ENCODE measurements around the gene KCTD11. TPM values are rescaled to one million over a fixed set of nuclear protein-coding genes. Genes with fewer than 3 reads are reported as not detected.

The KCTD11 gene
- total and polyA plus RNA-seq, 2 donors (not counting 1 experiment from before 2014, with no cell fraction given): 4.3 to 13.4 TPM

DNA sequence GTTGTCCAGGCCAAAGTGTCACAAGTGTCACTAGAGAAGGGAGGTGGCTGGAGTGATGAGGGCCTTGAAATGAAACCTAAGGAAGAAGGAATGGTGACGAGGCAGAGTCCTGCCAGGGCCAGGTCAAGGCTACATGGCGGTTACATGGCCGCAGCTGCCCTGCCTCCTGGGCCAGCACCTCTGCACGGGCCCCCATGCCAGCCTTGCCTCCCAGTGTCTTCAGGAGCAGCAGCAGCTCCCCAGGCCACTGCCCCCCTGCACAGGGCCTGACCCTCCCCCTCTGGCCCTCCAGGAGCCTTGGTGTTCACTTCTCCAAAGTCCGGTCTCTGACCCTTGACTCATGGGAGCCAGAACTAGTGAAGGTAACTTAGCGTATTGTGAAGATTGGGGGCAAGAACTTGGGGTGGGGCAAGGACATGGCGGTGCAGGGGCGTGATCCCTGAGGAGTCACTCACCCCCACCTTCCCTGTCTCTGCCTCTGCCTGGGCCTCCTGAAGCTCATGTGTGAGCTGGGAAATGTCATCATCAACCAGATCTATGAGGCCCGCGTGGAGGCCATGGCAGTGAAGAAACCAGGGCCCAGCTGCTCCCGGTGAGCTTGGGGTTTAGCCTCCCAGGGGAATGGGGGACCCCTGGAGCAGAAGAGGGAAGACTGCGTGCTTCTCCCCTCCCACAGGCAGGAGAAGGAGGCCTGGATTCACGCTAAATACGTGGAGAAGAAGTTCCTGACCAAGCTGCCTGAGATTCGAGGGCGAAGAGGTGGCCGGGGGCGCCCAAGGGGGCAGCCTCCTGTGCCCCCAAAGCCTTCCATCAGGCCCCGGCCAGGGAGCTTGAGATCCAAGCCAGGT is 4.1 kb upstream of the KCTD11 start:
- H3K27ac ChIP-seq (ENCODE audit: low read length in 2 of 2): no peak overlapping the region

More for the DNA sequence above, 4.1 kb upstream of the KCTD11 start:
- DNase-seq (peak; percentile 13), ATAC-seq (ENCODE audit: low read depth) (no peak)
- no peaks in the 10 kb centered on the region for H3K27me3 Mint-ChIP-seq
- Histone ChIP-seq H3K4me3 (ENCODE audit: control extremely low read depth in 1 of 5, extremely low read depth in 1 of 5, insufficient read depth in 1 of 5, low read depth in 2 of 5, low read length in 4 of 5) (no peak overlapping the region), H3K9ac (ENCODE audit: low read length) (no peak overlapping the region), H3K27me3 (replicated peaks in 1 of 4; ENCODE audit: control extremely low read depth in 1 of 4, control insufficient read depth in 3 of 4, insufficient read depth in 4 of 4, low read length in 3 of 4) (no peaks in the 10 kb centered on the region), H3K36me3 (replicated peaks in 1 of 2; ENCODE audit: control extremely low read depth in 1 of 2, control insufficient read depth in 1 of 2, extremely low read depth in 1 of 2, insufficient read depth in 2 of 2, low read length in 1 of 2) (peaks cover 8 to 61% of the 10 kb centered on the region in 2 experiments), H4K20me1 (ENCODE audit: control insufficient read depth, insufficient read depth, low read length, poor library complexity, severe bottlenecking) (peaks cover 39% of the 10 kb centered on the region), H3K4me2 (replicated peaks; ENCODE audit: low read depth, low read length, poor library complexity, severe bottlenecking) (no peak overlapping the region), H3K79me2 (ENCODE audit: control insufficient read depth, insufficient read depth, low read length) (peaks cover 24% of the 10 kb centered on the region), H3K9me3 (ENCODE audit: control extremely low read depth in 1 of 3, control insufficient read depth in 2 of 3, insufficient read depth in 1 of 3, low read length in 2 of 3) (no peaks in the 10 kb centered on the region), H3K4me1 (ENCODE audit: control insufficient read depth in 2 of 2, insufficient read depth in 2 of 2, low read length in 2 of 2) (peaks cover 10 to 19% of the 10 kb centered on the region in 2 donors), H2AFZ (ENCODE audit: insufficient read depth, low read depth, low read length, poor library complexity, severe bottlenecking) (no peak overlapping the region)
- WGBS (ENCODE audit: insufficient coverage): 93% methylated on average over 16 of the region's 19 CpGs
- no peak overlapping the region for H3K4me3 Mint-ChIP-seq
- peaks cover 21% of the 10 kb centered on the region for H3K4me1 Mint-ChIP-seq
- ChIA-PET POLR2A (interaction anchor here (0.5 to 1.3 kb wide), 4 partner anchors 11 to 178 kb away, joined by 3 to 6 read pairs (median 4); partner anchors contain the start of gene ACAP1), CTCF (interaction anchor here (1.1 to 4.6 kb wide), 7 partner anchors 11 to 302 kb away, joined by 3 to 42 read pairs (median 7); partner anchors contain the start of genes ACAP1 and SLC2A4)
- TF ChIP-seq, protein P1, sequence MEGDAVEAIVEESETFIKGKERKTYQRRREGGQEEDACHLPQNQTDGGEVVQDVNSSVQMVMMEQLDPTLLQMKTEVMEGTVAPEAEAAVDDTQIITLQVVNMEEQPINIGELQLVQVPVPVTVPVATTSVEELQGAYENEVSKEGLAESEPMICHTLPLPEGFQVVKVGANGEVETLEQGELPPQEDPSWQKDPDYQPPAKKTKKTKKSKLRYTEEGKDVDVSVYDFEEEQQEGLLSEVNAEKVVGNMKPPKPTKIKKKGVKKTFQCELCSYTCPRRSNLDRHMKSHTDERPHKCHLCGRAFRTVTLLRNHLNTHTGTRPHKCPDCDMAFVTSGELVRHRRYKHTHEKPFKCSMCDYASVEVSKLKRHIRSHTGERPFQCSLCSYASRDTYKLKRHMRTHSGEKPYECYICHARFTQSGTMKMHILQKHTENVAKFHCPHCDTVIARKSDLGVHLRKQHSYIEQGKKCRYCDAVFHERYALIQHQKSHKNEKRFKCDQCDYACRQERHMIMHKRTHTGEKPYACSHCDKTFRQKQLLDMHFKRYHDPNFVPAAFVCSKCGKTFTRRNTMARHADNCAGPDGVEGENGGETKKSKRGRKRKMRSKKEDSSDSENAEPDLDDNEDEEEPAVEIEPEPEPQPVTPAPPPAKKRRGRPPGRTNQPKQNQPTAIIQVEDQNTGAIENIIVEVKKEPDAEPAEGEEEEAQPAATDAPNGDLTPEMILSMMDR (IDR thresholded peaks at IDR 0.05): no peak
- TF ChIP-seq EZH2 (IDR thresholded peaks at IDR 0.05; ENCODE audit: borderline replicate concordance, insufficient read depth, low read depth, low read length, poor library complexity, severe bottlenecking): no peak
- H3K27ac Mint-ChIP-seq: no peak overlapping the region
- intact Hi-C loops (cut with micrococcal nuclease): no loop called here
- H3K9me3 Mint-ChIP-seq (ENCODE audit: insufficient read depth): no peaks in the 10 kb centered on the region
